C4-2B (cell line): ENCODE measurements around the gene CD1B.

Experiments used
- ZFX ChIP-seq: fragments of 450-650 bp; IDR thresholded peaks from 2 replicates; pipeline ENCODE4 v1.6.1; 2017
- TF ChIP-seq, protein P1 (sequence below): fragments of 450-650 bp; conservative IDR thresholded peaks from 2 replicates; pipeline ENCODE4 v1.5.1; 2017; ENCODE audit warnings: mild to moderate bottlenecking

GRCh38 chr1:158310623-158311022 is 20.7 kb downstream of the CD1B start:
- TF ChIP-seq, protein P1, sequence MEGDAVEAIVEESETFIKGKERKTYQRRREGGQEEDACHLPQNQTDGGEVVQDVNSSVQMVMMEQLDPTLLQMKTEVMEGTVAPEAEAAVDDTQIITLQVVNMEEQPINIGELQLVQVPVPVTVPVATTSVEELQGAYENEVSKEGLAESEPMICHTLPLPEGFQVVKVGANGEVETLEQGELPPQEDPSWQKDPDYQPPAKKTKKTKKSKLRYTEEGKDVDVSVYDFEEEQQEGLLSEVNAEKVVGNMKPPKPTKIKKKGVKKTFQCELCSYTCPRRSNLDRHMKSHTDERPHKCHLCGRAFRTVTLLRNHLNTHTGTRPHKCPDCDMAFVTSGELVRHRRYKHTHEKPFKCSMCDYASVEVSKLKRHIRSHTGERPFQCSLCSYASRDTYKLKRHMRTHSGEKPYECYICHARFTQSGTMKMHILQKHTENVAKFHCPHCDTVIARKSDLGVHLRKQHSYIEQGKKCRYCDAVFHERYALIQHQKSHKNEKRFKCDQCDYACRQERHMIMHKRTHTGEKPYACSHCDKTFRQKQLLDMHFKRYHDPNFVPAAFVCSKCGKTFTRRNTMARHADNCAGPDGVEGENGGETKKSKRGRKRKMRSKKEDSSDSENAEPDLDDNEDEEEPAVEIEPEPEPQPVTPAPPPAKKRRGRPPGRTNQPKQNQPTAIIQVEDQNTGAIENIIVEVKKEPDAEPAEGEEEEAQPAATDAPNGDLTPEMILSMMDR: no peak
- no peak for TF ChIP-seq ZFX
